ENCODE data around the gene RPS3. TPM values are rescaled to one million over a fixed set of nuclear protein-coding genes. Genes with fewer than 3 reads are reported as not detected.
A peak's percentile ranks its signal among the peaks of the same experiment; 100 is the strongest.

The RPS3 gene
- total RNA-seq, 3 donors from 2014 or later = 1,024 to 2,406 (median 1,978) TPM

- H3K9me3 ChIP-seq = peaks cover under 1 to 3% of the 10 kb centered on the region in 2 donors
- H3K4me3 ChIP-seq = no peak overlapping the region
- TF ChIP-seq CTCF (IDR thresholded peaks at IDR 0.05) (no peak), POLR2AphosphoS5 (IDR thresholded peaks at IDR 0.05) (no peak), POLR2A (IDR thresholded peaks at IDR 0.05) (no peak)
- no peaks in the 10 kb centered on the region for H3K36me3 ChIP-seq
- no peak for DNase-seq (ENCODE audit: low spot score in 2 of 2)
- intact Hi-C loops (cut with DNase I; ENCODE audit: low total_unique reads) = no loop called here
- no peaks in the 10 kb centered on the region for H3K27me3 ChIP-seq
- no peaks in the 10 kb centered on the region for H3K4me1 ChIP-seq
- no peak overlapping the region for H3K27ac ChIP-seq
Observed at GRCh38 chr11:75424396-75424795, 25.1 kb downstream of the RPS3 start.

- intact Hi-C loops (cut with DNase I; ENCODE audit: low total_unique reads) = no loop called here
- H3K27me3 ChIP-seq = peaks cover 0 to 2% of the 10 kb centered on the region in 2 donors
- TF ChIP-seq POLR2A (IDR thresholded peaks at IDR 0.05) (no peak), CTCF (IDR thresholded peaks at IDR 0.05) (no peak), POLR2AphosphoS5 (IDR thresholded peaks at IDR 0.05) (no peak)
Observed at GRCh38 chr11:75425422-75425821, 26.1 kb downstream of the RPS3 start.

GRCh38 chr11:75426720-75427086, 27.4 kb downstream of the RPS3 start:
- intact Hi-C loops (cut with DNase I; ENCODE audit: low total_unique reads) = no loop called here
- peaks cover 0 to 10% of the 10 kb centered on the region in 2 donors for H3K4me1 ChIP-seq
- H3K27ac ChIP-seq = no peak overlapping the region
- H3K4me3 ChIP-seq = no peak overlapping the region
- TF ChIP-seq CTCF (IDR thresholded peaks at IDR 0.05) = no peak
- TF ChIP-seq POLR2AphosphoS5 (IDR thresholded peaks at IDR 0.05) = no peak
- no peak for TF ChIP-seq POLR2A (IDR thresholded peaks at IDR 0.05)
- no peak for DNase-seq (ENCODE audit: low spot score in 2 of 2)
- H3K9me3 ChIP-seq = peaks cover 4 to 6% of the 10 kb centered on the region in 2 donors
- no peaks in the 10 kb centered on the region for H3K36me3 ChIP-seq
- peaks cover 0 to 2% of the 10 kb centered on the region in 2 donors for H3K27me3 ChIP-seq

More at GRCh38 chr11:75425422-75425821, 26.1 kb downstream of the RPS3 start:
- peaks cover 4 to 6% of the 10 kb centered on the region in 2 donors for H3K9me3 ChIP-seq
- no peak overlapping the region for H3K4me3 ChIP-seq
- H3K27ac ChIP-seq = no peak overlapping the region
- no peak for DNase-seq (ENCODE audit: low spot score in 2 of 2)
- H3K36me3 ChIP-seq = no peaks in the 10 kb centered on the region
- peaks cover 0 to 10% of the 10 kb centered on the region in 2 donors for H3K4me1 ChIP-seq

GRCh38 chr11:75427181-75427580, 27.9 kb downstream of the RPS3 start:
- no peak overlapping the region for H3K27ac ChIP-seq
- peaks cover 0 to 10% of the 10 kb centered on the region in 2 donors for H3K4me1 ChIP-seq
- no peak for DNase-seq (ENCODE audit: low spot score in 2 of 2)
- peaks cover 4 to 6% of the 10 kb centered on the region in 2 donors for H3K9me3 ChIP-seq
- TF ChIP-seq POLR2AphosphoS5 (IDR thresholded peaks at IDR 0.05) (no peak), POLR2A (IDR thresholded peaks at IDR 0.05) (no peak), CTCF (IDR thresholded peaks at IDR 0.05) (no peak)
- peaks cover 0 to 2% of the 10 kb centered on the region in 2 donors for H3K27me3 ChIP-seq
- no peak overlapping the region for H3K4me3 ChIP-seq
- H3K36me3 ChIP-seq = no peaks in the 10 kb centered on the region
- intact Hi-C loops (cut with DNase I; ENCODE audit: low total_unique reads) = no loop called here

- Histone ChIP-seq H3K9me3 (peaks cover 4 to 6% of the 10 kb centered on the region in 2 donors), H3K36me3 (no peaks in the 10 kb centered on the region), H3K4me1 (peaks cover 0 to 10% of the 10 kb centered on the region in 2 donors), H3K27me3 (peaks cover 0 to 2% of the 10 kb centered on the region in 2 donors), H3K27ac (peak overlapping the region; percentile 45 to 53), H3K4me3 (peak overlapping the region; percentile 20 to 62 (median 48))
- peak; percentile 81 to 88 for DNase-seq (ENCODE audit: low spot score in 2 of 2)
- intact Hi-C loops (cut with DNase I; ENCODE audit: low total_unique reads) = no loop called here
- TF ChIP-seq CTCF (IDR thresholded peaks at IDR 0.05) (no peak), POLR2A (IDR thresholded peaks at IDR 0.05) (no peak), POLR2AphosphoS5 (IDR thresholded peaks at IDR 0.05) (peak in 2 of 3 donors; percentile 53 to 64)
Observed at GRCh38 chr11:75428281-75428724, 29.0 kb downstream of the RPS3 start.

Measured in breast epithelium (tissue), 4 donors.